PC-3 (cell line): ENCODE results near the gene DNAH2. TPM values are rescaled to one million over a fixed set of nuclear protein-coding genes. Genes with fewer than 3 reads are reported as not detected.

Source experiments
- ATAC-seq: fragments of 200-7000 bp; cut with Tn5 transposase; 2 replicates; pipeline ENCODE4 v1.9.1; 2020; ENCODE audit warnings: mild to moderate bottlenecking, moderate library complexity
- BruUV-seq: library from RNA; stranded (reverse); fragments of 400-500 nt; replicated peaks from 2 replicates; lab custom pipeline; 2021; lab: Mats Ljungman, UMichigan
- CTCF ChIA-PET: fragments of 300-600 bp; sonication (Branson Sonifier 250); formaldehyde crosslinking; loops from one replicate; lab custom pipeline; 2022; ENCODE audit warnings: antibody characterized with exemption; lab: Charles Lee
- POLR2A ChIA-PET: fragments of 300-600 bp; sonication (Branson Sonifier 250); formaldehyde crosslinking; loops from one replicate; lab custom pipeline; 2022; ENCODE audit warnings: antibody characterized with exemption; ENCODE audit not compliant: unreplicated experiment; lab: Charles Lee
- DNase-seq: peaks from one replicate; pipeline ENCODE4 v3.0.0-alpha.2; 2015
- H2AFZ ChIP-seq: fragments of 300-600 bp; sonication (generic); 2 replicates; pipeline ENCODE4 v1.6.0; 2016; ENCODE audit warnings: antibody characterized with exemption, low read length
- H3F3A ChIP-seq: fragments of 300-600 bp; sonication (generic); one replicate; pipeline ENCODE4 v1.6.0; 2017; ENCODE audit warnings: antibody characterized with exemption, low read length, control low read depth, mild to moderate bottlenecking; ENCODE audit not compliant: unreplicated experiment
- H3K27ac ChIP-seq: fragments of 300-600 bp; sonication (generic); 2 replicates; pipeline ENCODE4 v1.5.1; 2016; ENCODE audit warnings: mild to moderate bottlenecking, low read length
- H3K27me3 ChIP-seq: fragments of 300-600 bp; sonication (generic); 2 replicates; pipeline ENCODE4 v1.6.1; 2016; ENCODE audit warnings: low read length, mixed read lengths
- H3K36me3 ChIP-seq: fragments of 300-600 bp; sonication (generic); 2 replicates; pipeline ENCODE4 v1.6.1; 2016; ENCODE audit warnings: low read depth, mixed run types, low read length, mixed read lengths
- H3K4me1 ChIP-seq: fragments of 300-600 bp; sonication (generic); 2 replicates; pipeline ENCODE4 v1.5.1; 2016; ENCODE audit warnings: low read length; ENCODE audit not compliant: insufficient read depth
- H3K4me2 ChIP-seq: fragments of 300-600 bp; sonication (generic); 2 replicates; pipeline ENCODE4 v1.6.0; 2016; ENCODE audit warnings: low read length
- H3K4me3 ChIP-seq: fragments of 300-600 bp; sonication (generic); 2 replicates; pipeline ENCODE4 v1.5.1; 2016; ENCODE audit warnings: mild to moderate bottlenecking, low read length, mixed read lengths
- H3K79me2 ChIP-seq: fragments of 300-600 bp; sonication (generic); 2 replicates; pipeline ENCODE4 v1.6.1; 2017; ENCODE audit warnings: low read length, mixed read lengths
- H3K9ac ChIP-seq: fragments of 300-600 bp; sonication (generic); 2 replicates; pipeline ENCODE4 v1.6.0; 2016; ENCODE audit warnings: mild to moderate bottlenecking, low read length
- H3K9me2 ChIP-seq: fragments of 300-600 bp; sonication (generic); replicated peaks from 2 replicates; pipeline ENCODE4 v1.6.1; 2016; ENCODE audit warnings: mixed run types, low read length, mixed read lengths
- H3K9me3 ChIP-seq: fragments of 300-600 bp; sonication (generic); 2 replicates; pipeline ENCODE4 v1.6.1; 2016; ENCODE audit warnings: low read length, mixed read lengths
- H4K20me1 ChIP-seq: fragments of 300-600 bp; sonication (generic); 2 replicates; pipeline ENCODE4 v1.6.1; 2016; ENCODE audit warnings: low read length, mixed read lengths
- EZH2 ChIP-seq: fragments of 300-600 bp; sonication (generic); IDR thresholded peaks from one replicate; pipeline ENCODE4 v1.6.1; 2017; ENCODE audit warnings: antibody characterized with exemption, mild to moderate bottlenecking, low read length; ENCODE audit not compliant: unreplicated experiment
- EZH2phosphoT487 ChIP-seq: fragments of 300-600 bp; sonication (generic); IDR thresholded peaks from 2 replicates; pipeline ENCODE4 v1.6.1; 2018; ENCODE audit warnings: mild to moderate bottlenecking, antibody characterized with exemption, low read length, borderline replicate concordance
- intact Hi-C: fragments of 100-400 bp; cut with micrococcal nuclease; formaldehyde crosslinking; loops from 2 replicates; pipeline ENCODE4 v1.9.0; 2023
- total RNA-seq: library from RNA; depleted of rRNA; stranded (reverse); fragments of >200 nt; gene quantifications from 2 replicates; pipeline ENCODE4 v1.2.3, GENCODE V29; 2014
- TF ChIP-seq, protein P1 (sequence below): fragments of 300-600 bp; sonication (generic); conservative IDR thresholded peaks from 2 replicates; pipeline ENCODE4 v1.5.1; 2017; ENCODE audit warnings: antibody characterized with exemption, low read depth, mild to moderate bottlenecking, low read length

The DNAH2 gene
- total RNA-seq, 1 experiment from 2014 or later = 0.62 TPM

DNA sequence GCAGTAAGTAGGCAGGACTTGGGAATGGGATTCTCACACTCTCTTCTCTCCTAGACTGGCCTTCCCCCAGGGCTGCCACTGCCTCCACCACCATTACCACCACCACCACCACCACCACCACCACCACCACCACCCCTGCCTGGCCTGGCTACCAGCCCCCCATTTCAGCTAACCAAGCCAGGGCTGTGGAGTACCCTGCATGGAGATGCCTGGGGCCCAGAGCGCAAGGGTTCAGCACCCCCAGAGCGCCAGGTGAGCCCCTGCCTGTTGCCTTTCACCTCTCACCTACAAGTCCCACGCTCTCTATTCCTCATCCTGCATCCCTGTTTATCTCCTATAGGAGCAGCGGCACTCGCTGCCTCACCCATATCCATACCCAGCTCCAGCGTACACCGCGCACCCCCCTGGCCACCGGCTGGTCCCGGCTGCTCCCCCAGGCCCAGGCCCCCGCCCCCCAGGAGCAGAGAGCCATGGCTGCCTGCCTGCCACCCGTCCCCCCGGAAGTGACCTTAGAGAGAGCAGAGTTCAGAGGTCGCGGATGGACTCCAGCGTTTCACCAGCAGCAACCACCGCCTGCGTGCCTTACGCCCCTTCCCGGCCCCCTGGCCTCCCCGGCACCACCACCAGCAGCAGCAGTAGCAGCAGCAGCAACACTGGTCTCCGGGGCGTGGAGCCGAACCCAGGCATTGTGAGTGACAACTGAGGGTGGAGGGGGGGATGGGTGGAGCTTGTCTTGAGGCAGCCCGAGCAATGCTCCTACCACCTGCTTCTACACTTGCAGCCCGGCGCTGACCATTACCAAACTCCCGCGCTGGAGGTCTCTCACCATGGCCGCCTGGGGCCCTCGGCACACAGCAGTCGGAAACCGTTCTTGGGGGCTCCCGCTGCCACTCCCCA is 129.5 kb downstream of the DNAH2 start:
- POLR2A ChIA-PET = no interaction called here
- BruUV-seq = no TSS peak
- Histone ChIP-seq H4K20me1 (no peaks in the 10 kb centered on the region), H3K27ac (no peak overlapping the region), H3K4me1 (peaks cover 15% of the 10 kb centered on the region), H2AFZ (no peak overlapping the region), H3K27me3 (no peaks in the 10 kb centered on the region), H3K79me2 (peaks cover 20% of the 10 kb centered on the region), H3K9ac (no peak overlapping the region), H3K4me3 (no peak overlapping the region), H3F3A (no peaks in the 10 kb centered on the region), H3K4me2 (no peak overlapping the region), H3K9me2 (no peaks in the 10 kb centered on the region), H3K9me3 (no peaks in the 10 kb centered on the region), H3K36me3 (no peaks in the 10 kb centered on the region; the same call in 1 of the 2 replicates)
- ATAC-seq (no peak), DNase-seq (no peak)
- CTCF ChIA-PET = no interaction called here
- intact Hi-C loops = no loop called here
- TF ChIP-seq EZH2 (no peak), EZH2phosphoT487 (no peak)
- TF ChIP-seq, protein P1, sequence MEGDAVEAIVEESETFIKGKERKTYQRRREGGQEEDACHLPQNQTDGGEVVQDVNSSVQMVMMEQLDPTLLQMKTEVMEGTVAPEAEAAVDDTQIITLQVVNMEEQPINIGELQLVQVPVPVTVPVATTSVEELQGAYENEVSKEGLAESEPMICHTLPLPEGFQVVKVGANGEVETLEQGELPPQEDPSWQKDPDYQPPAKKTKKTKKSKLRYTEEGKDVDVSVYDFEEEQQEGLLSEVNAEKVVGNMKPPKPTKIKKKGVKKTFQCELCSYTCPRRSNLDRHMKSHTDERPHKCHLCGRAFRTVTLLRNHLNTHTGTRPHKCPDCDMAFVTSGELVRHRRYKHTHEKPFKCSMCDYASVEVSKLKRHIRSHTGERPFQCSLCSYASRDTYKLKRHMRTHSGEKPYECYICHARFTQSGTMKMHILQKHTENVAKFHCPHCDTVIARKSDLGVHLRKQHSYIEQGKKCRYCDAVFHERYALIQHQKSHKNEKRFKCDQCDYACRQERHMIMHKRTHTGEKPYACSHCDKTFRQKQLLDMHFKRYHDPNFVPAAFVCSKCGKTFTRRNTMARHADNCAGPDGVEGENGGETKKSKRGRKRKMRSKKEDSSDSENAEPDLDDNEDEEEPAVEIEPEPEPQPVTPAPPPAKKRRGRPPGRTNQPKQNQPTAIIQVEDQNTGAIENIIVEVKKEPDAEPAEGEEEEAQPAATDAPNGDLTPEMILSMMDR = no peak

DNA sequence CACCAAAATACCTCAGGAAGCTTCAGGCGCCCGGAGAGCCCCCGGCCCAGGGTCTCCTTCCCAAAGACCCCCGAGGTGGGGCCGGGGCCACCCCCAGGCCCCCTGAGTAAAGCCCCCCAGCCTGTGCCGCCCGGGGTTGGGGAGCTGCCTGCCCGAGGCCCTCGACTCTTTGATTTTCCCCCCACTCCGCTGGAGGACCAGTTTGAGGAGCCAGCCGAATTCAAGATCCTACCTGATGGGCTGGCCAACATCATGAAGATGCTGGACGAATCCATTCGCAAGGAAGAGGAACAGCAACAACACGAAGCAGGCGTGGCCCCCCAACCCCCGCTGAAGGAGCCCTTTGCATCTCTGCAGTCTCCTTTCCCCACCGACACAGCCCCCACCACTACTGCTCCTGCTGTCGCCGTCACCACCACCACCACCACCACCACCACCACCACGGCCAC is 130.6 kb downstream of the DNAH2 start:
- intact Hi-C loops = no loop called here
- Histone ChIP-seq H3K36me3 (peaks cover 8% of the 10 kb centered on the region; the same call in 1 of the 2 replicates), H3K4me3 (no peak overlapping the region)

More for the DNA sequence above, 130.6 kb downstream of the DNAH2 start:
- ChIA-PET CTCF (no interaction called here), POLR2A (no interaction called here)
- Histone ChIP-seq H3K27me3 (no peaks in the 10 kb centered on the region), H4K20me1 (no peaks in the 10 kb centered on the region), H3K9me3 (no peaks in the 10 kb centered on the region), H3K79me2 (peaks cover 20% of the 10 kb centered on the region), H3F3A (no peaks in the 10 kb centered on the region), H3K4me2 (no peak overlapping the region), H3K4me1 (peaks cover 15% of the 10 kb centered on the region), H3K9me2 (no peaks in the 10 kb centered on the region), H2AFZ (no peak overlapping the region), H3K9ac (no peak overlapping the region), H3K27ac (no peak overlapping the region)
- ATAC-seq (no peak), DNase-seq (no peak)
- no TSS peak for BruUV-seq
- no peak for TF ChIP-seq EZH2
- TF ChIP-seq, protein P1 = no peak
- no peak for TF ChIP-seq EZH2phosphoT487
